ENCODE measurements around the gene UTP14C.
"Not testable (repeated sequence)": the region's sequence is repeated elsewhere in the genome, so short reads cannot be mapped to it uniquely, and the experiment has no call there.

Gene UTP14C

DNA sequence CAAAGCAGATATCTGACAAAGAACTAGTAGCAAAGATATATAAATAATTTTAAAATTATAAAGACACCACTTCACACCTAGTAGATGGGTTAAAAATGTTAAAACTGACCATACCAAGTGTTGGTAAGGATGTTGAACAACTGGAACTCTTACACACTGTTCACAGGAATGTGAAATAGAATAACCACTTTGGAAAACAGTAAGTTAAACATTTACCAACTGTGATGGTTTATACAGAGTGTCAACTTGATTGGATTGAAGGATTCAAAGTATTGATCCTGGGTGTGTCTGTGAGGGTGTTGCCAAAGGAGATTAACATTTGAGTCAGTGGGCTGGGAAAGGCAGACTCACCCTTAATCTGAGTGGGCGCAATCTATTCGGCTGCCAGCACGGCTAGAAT is 19.2 kb downstream of the UTP14C start:
- H3K4me3 ChIP-seq (ENCODE audit: low read depth, low read length): no peak overlapping the region
- DNase-seq (ENCODE audit: low read depth): no peak
- no peak for TF ChIP-seq CTCF (IDR thresholded peaks at IDR 0.05; ENCODE audit: low read depth, low read length, missing control alignments)

DNA sequence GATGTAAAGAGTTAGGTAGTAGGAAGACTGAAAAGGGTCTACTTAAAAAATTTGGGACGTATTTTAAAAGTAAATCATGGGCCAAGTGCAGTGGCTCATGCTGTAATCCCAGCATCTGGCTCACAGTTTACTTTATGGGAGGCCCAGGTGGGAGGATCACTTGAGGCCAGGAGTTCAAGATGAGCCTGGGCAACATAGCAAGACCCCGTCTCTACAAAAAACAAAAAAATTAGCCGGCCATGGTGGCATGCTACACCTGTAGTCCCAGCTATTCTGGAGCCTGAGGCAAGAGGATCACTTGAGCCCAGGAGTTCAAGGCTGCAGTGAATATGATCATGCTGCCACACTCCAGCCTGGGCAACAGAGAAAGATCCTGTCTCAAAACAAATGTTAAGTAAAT is 23.0 kb downstream of the UTP14C start:
- no peak for TF ChIP-seq CTCF (IDR thresholded peaks at IDR 0.05; ENCODE audit: low read depth, low read length, missing control alignments)
- no peak for DNase-seq (ENCODE audit: low read depth)
- H3K4me3 ChIP-seq (ENCODE audit: low read depth, low read length): no peak overlapping the region

DNA sequence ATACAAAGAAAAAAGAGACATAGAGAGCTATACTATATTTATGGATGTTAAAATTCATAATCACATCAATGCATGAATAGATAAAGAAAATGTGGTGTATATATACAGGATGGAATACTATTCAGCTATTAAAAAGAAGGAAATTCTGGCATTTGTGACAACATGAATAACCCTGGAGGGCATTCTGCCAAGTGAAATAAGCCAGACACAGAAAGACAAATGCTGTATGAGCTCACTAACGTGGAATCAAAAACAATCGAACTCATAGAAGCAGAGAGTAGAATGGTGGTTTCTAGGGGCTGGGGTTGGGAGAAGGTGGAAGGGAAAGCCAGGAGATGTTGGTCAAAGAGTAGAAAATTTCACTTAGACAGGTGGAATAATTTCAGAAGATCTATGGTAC is 24.0 kb downstream of the UTP14C start:
- DNase-seq (ENCODE audit: low read depth): no peak
- TF ChIP-seq CTCF (IDR thresholded peaks at IDR 0.05; ENCODE audit: low read depth, low read length, missing control alignments): no peak
- no peak overlapping the region for H3K4me3 ChIP-seq (ENCODE audit: low read depth, low read length)

- no peak for DNase-seq (ENCODE audit: low read depth)
- H3K4me3 ChIP-seq (ENCODE audit: low read depth, low read length): no peak overlapping the region
- TF ChIP-seq CTCF (IDR thresholded peaks at IDR 0.05; ENCODE audit: low read depth, low read length, missing control alignments): no peak
Measured at GRCh38 chr13:52051400-52051799, 26.9 kb downstream of the UTP14C start.

DNA sequence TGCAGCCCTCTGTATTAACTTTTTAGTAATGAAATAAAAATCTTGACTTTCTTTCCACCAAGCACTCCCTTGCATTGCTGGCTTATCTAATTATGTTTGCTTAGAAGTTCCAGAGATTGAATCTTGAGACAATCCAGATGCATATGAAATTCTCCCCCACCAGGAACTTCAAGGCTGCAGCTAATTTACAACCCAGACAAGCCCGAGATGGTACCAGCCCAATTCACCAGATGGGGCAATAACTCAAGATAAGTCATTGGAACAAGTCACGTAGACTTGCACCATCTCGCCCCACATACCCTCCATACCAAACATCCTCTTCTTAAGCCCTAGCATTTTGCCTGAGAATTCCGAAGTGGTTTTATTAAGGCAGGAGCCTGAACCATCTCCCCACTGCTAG is 29.0 kb downstream of the UTP14C start:
- TF ChIP-seq CTCF (IDR thresholded peaks at IDR 0.05; ENCODE audit: low read depth, low read length, missing control alignments): no peak
- H3K4me3 ChIP-seq (ENCODE audit: low read depth, low read length): no peak overlapping the region

DNA sequence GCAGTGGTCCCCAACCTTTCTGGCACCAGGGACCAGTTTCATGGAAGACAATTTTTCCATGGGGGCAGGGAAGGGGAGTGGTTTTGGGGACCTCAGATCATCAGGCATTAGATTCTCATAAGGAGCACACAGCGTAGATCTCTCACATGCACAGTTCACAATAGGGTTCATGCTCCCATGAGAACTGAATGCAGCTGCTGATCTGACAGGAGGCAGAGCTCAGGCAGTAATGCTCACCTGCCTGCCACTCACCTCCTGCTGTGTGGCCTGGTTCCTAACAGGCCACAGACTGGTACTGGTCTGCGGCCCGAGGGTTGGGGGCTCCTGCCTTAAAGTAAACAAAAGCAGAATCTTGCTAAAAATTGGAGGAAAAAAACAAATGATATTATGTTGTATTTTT is 36.6 kb downstream of the UTP14C start:
- not testable (repeated sequence) for H3K4me3 ChIP-seq (ENCODE audit: low read depth, low read length); DNase-seq (ENCODE audit: low read depth)

More for the DNA sequence above, 29.0 kb downstream of the UTP14C start:
- DNase-seq (ENCODE audit: low read depth): no peak

DNA sequence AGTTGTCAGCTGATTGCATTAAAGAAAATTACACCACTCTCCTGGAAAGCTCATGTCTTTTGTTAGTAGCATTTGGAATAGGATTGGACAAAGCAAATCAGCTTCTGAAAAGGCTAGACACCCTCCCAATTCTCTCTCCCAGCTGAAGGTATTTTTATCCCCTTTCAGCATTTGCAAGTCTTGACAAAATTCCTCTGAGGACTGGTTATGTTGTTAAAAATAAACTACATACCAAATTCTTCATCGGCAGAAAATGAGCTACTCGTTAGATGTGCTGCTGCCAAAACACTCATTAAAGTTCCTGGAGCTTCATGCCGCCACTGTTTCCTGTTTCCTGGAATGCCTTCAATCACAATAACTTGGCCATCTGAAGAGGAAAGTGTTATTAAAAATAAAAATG is 37.1 kb downstream of the UTP14C start:
- DNase-seq (ENCODE audit: low read depth): no peak
- H3K4me3 ChIP-seq (ENCODE audit: low read depth, low read length): no peak overlapping the region
- TF ChIP-seq CTCF (IDR thresholded peaks at IDR 0.05; ENCODE audit: low read depth, low read length, missing control alignments): no peak

- no peak for TF ChIP-seq CTCF (IDR thresholded peaks at IDR 0.05; ENCODE audit: low read depth, low read length, missing control alignments)
- DNase-seq (ENCODE audit: low read depth): no peak
- no peak overlapping the region for H3K4me3 ChIP-seq (ENCODE audit: low read depth, low read length)
Measured at GRCh38 chr13:52067237-52067636, 42.7 kb downstream of the UTP14C start.
